Measurements from ENCODE around the gene REX1BD. TPM values are rescaled to one million over a fixed set of nuclear protein-coding genes. Genes with fewer than 3 reads are reported as not detected.

REX1BD gene
- total and polyA plus RNA-seq, 2 of the 4 experiments (the other 2 are of a cell fraction), result 14.2 to 44.6 TPM

- no peak for TF ChIP-seq ELK1 (IDR thresholded peaks at IDR 0.05; ENCODE audit: borderline replicate concordance, low read depth, low read length)
These were observed 15.6 kb downstream of the REX1BD start (continued) for GRCh38 chr19:18603958-18604819.

GRCh38 chr19:18604820-18605159 lies 16.2 kb downstream of the REX1BD start:
- H3K14ac ChIP-seq (replicated peaks; ENCODE audit: low read depth, low read length), result no peak overlapping the region
- DNase-seq, result no peak
- H2AK9ac ChIP-seq (replicated peaks; ENCODE audit: low read depth, low read length, poor library complexity), result peak overlapping the region; percentile 16
- no peak overlapping the region for H4K5ac ChIP-seq (ENCODE audit: low read depth, low read length)
- in situ Hi-C loops (cut with MboI; ENCODE audit: low sequenced_read_pairs) (no loop called here), dilution Hi-C loops (cut with HindIII; ENCODE audit: low sequenced_read_pairs, unreplicated experiment) (no loop called here), intact Hi-C loops (cut with micrococcal nuclease) (no loop called here)
- H2AK5ac ChIP-seq (ENCODE audit: low read depth, low read length), result no peak overlapping the region
- no peak overlapping the region for H3K4me3 ChIP-seq (ENCODE audit: insufficient read depth, low read depth, low read length)
- H3K79me1 ChIP-seq (ENCODE audit: low read depth in 1 of 2, low read length in 2 of 2), result no peaks in the 10 kb centered on the region
- no peak overlapping the region for H4K8ac ChIP-seq (ENCODE audit: low read depth in 2 of 2, low read length in 2 of 2)
- H3K27ac ChIP-seq (ENCODE audit: insufficient read depth, low read length), result no peak overlapping the region
- no TSS peak for BruUV-seq (replicated peaks)
- no peak for ATAC-seq (ENCODE audit: low read depth)
- H4K20me1 ChIP-seq (ENCODE audit: insufficient read depth, low read length), result peaks cover 8% of the 10 kb centered on the region
- H3K4me1 ChIP-seq (ENCODE audit: control insufficient read depth, insufficient read depth, low read length), result peaks cover 5% of the 10 kb centered on the region; the same call in 1 of the 2 replicates
- peaks cover 63% of the 10 kb centered on the region for H3K27me3 ChIP-seq (ENCODE audit: control insufficient read depth, insufficient read depth, low read length)
- H3K9ac ChIP-seq (ENCODE audit: low read depth, low read length), result no peak overlapping the region
- no peak overlapping the region for H3K18ac ChIP-seq (ENCODE audit: low read depth, low read length)
- no peak overlapping the region for H2BK20ac ChIP-seq (ENCODE audit: low read depth, low read length)
- no peak overlapping the region for H3K56ac ChIP-seq (ENCODE audit: extremely low read depth, insufficient read depth, low read length)
- no CpG with 5 or more reads among the region's 10 CpGs for WGBS, 2 experiments (ENCODE audit: extremely low coverage in 2 of 2, insufficient read length in 1 of 2)
- H3K4me2 ChIP-seq (ENCODE audit: low read depth, low read length), result no peak overlapping the region
- ChIA-PET CTCF (interaction anchor here (0.5 to 0.6 kb wide), 2 partner anchors 31 to 84 kb away, joined by 3 read pairs; no protein-coding TSS in a partner anchor), POLR2A (ENCODE audit: unreplicated experiment) (no interaction called here)
- no peak overlapping the region for H4K91ac ChIP-seq (ENCODE audit: insufficient read depth, low read depth, low read length)
- no peaks in the 10 kb centered on the region for H3K9me1 ChIP-seq (ENCODE audit: insufficient read depth, low read length)
- H3K4ac ChIP-seq (ENCODE audit: low read depth, low read length), result no peak overlapping the region
- H3K23ac ChIP-seq (ENCODE audit: low read depth, low read length), result no peak overlapping the region
- no peak overlapping the region for H2BK5ac ChIP-seq (ENCODE audit: low read depth, low read length, poor library complexity, severe bottlenecking)
- no peak overlapping the region for H2BK120ac ChIP-seq (ENCODE audit: low read depth, low read length)
- no peaks in the 10 kb centered on the region for H3K9me3 ChIP-seq (ENCODE audit: control insufficient read depth, insufficient read depth, low read length)
- H2BK15ac ChIP-seq (ENCODE audit: low read depth, low read length), result no peak overlapping the region
- H3K36me3 ChIP-seq (ENCODE audit: control insufficient read depth, insufficient read depth, low read length), result no peaks in the 10 kb centered on the region
- H2AFZ ChIP-seq (replicated peaks; ENCODE audit: low read length, poor library complexity), result no peak overlapping the region
- TF ChIP-seq USF2 (IDR thresholded peaks at IDR 0.05; ENCODE audit: low read depth, low read length) (no peak), CHD1 (IDR thresholded peaks at IDR 0.05; ENCODE audit: low read depth, low read length) (no peak), RCOR1 (IDR thresholded peaks at IDR 0.05; ENCODE audit: insufficient replicate concordance, low read length) (no peak), CEBPB (IDR thresholded peaks at IDR 0.05; ENCODE audit: low read depth, low read length) (no peak), RAD21 (IDR thresholded peaks at IDR 0.05; ENCODE audit: low read length) (no peak), CTCF (conservative IDR thresholded peaks at IDR 0.05; ENCODE audit: low read depth, low read length) (no peak), POLR2A (IDR thresholded peaks at IDR 0.05; ENCODE audit: low read depth, low read length) (no peak), FOS (IDR thresholded peaks at IDR 0.05; ENCODE audit: low read depth, low read length) (no peak), RFX5 (IDR thresholded peaks at IDR 0.05; ENCODE audit: low read depth, low read length) (no peak), BHLHE40 (IDR thresholded peaks at IDR 0.05; ENCODE audit: low read depth, low read length) (no peak), NFE2L2 (IDR thresholded peaks at IDR 0.05; ENCODE audit: low read depth, low read length) (no peak)

Measured in IMR-90 (cell line).